ENCODE measurements around the gene CHSY1. TPM values are rescaled to one million over a fixed set of nuclear protein-coding genes. Genes with fewer than 3 reads are reported as not detected.

Gene CHSY1
- total RNA-seq, 4 donors from 2014 or later = 16.9 to 85.3 (median 39.4) TPM

GRCh38 chr15:101178479-101178878 is 73.4 kb downstream of the CHSY1 start:
- DNase-seq (ENCODE audit: low spot score) (no peak), ATAC-seq (ENCODE audit: low FRiP score) (no peak)
- no peak for TF ChIP-seq CTCF (IDR thresholded peaks at IDR 0.05)

GRCh38 chr15:101177866-101178265 is 74.0 kb downstream of the CHSY1 start:
- DNase-seq (ENCODE audit: low spot score) (no peak), ATAC-seq (ENCODE audit: low FRiP score) (no peak)
- TF ChIP-seq CTCF (IDR thresholded peaks at IDR 0.05) = no peak

- no peak for TF ChIP-seq CTCF (IDR thresholded peaks at IDR 0.05)
- ATAC-seq (ENCODE audit: low FRiP score) (no peak), DNase-seq (ENCODE audit: low spot score) (no peak)
These were observed 75.2 kb downstream of the CHSY1 start for GRCh38 chr15:101176625-101177024.

GRCh38 chr15:101175401-101175800 is 76.4 kb downstream of the CHSY1 start:
- ATAC-seq (ENCODE audit: low FRiP score) = no peak

GRCh38 chr15:101174152-101174920 is 77.5 kb downstream of the CHSY1 start:
- TF ChIP-seq CTCF (IDR thresholded peaks at IDR 0.05) = no peak
- ATAC-seq (ENCODE audit: low FRiP score) = no peak
- no peak for DNase-seq (ENCODE audit: low spot score)

More at GRCh38 chr15:101175401-101175800, 76.4 kb downstream of the CHSY1 start:
- DNase-seq (ENCODE audit: low spot score) = no peak
- no peak for TF ChIP-seq CTCF (IDR thresholded peaks at IDR 0.05)

GRCh38 chr15:101173233-101174119 is 78.4 kb downstream of the CHSY1 start:
- no peak for ATAC-seq (ENCODE audit: low FRiP score)
- TF ChIP-seq CTCF (IDR thresholded peaks at IDR 0.05) = no peak
- DNase-seq (ENCODE audit: low spot score) = no peak

All from omental fat pad (tissue), 4 donors.